ENCODE measurements around the gene HES5.
A peak's percentile ranks its signal among the peaks of the same experiment; 100 is the strongest.

The HES5 gene

GRCh38 chr1:2513939-2514652, 16.0 kb downstream of the HES5 start:
- no peak for DNase-seq

- no peak for DNase-seq
Observed at GRCh38 chr1:2512862-2513421, 17.1 kb downstream of the HES5 start.

GRCh38 chr1:2510366-2511155, 19.5 kb downstream of the HES5 start:
- no peak for DNase-seq

GRCh38 chr1:2509589-2509988, 20.5 kb downstream of the HES5 start:
- no peak for DNase-seq

DNA sequence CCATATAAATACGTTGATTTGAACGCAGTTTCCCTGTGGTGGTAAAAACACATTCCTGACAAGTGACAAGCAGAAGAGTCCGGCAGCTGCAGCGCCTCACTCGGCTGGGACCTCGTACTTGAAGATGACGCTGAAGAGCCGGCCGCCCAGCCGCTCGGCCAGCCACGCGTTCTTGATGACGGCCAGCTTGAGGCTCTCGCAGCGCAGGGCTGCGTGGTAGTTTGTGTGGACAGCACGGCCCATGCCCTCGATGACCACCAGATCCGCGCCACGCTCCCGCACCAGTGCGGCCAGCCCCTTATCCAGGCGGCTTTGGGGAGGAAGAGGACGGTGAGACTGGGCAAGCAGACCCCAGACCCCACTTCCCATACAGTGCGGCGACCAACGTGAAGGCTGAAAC, 21.3 kb downstream of the HES5 start:
- DNase-seq: no peak

DNA sequence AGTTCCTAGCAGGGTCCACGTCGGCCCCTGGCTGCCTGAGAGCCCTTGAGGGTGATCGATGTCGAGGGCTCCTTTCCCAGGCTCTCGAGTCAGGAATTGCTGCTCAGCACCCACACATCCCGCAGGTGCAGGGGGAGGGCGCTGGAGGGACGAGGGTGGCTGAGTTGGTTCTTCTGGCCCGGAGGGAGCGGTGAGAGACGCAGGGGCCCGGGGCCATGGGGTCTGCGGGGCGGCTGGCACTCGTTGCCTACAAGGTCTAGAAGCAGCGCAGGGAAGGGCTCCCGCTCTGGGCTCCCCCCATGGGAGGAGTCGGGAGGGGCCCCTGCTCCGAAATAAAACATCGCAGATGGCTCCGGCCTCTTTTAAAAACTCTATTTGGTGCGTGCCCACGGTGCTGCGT, 21.9 kb downstream of the HES5 start:
- DNase-seq: no peak

DNA sequence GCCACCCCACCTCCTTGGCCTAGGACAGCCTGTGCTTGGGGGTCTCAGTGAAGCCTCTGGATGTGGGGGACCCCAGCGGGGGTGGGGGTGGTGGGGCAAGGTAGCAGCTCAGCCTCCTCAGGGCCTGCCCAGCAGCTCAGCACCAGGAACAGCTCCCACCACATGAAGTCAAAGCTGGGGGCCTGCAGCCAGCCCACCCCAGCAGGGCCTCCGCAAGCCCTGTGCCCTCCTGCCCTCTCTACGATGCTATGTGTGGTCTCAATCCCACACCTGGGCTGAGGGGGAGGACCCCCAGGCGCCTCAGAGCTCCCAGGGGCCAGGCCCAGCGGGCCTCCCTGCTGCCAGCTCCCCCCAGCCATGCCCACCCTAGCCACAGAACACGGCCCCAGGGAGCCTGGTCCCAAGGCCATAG, 22.3 kb downstream of the HES5 start:
- no peak for DNase-seq

DNA sequence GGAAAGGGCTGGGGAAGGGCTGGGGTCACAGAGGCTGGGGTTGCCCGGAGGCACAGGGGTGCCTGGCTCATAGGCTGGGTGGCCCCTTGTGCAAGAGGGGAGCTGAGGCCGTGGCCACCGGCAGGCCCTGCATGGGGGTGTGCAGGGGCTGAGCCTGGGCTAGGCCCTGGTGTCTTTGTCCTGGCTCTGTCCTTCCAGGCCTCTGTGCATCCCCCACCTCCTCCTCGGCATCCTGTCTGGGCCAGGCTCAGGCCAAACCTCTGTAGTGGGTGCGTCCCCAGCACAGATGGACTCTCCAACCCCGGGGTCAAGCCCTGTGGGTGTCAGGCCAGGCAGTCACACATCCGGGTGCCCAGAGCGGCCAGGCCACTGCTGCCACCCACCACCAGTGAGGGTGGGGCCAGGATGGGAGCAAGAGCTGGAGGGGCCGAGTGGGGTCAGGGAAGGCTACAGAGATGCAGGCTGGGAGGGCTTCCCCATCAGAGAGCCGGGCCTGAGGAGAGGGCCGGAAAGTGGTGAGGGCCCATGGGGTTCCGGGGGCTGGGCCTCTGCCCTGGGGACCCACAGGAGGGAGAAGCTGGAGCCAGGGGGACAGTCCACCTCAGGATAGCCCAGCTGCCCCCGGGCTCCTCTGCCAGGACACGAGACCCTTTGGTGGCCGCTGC, 23.0 kb downstream of the HES5 start:
- DNase-seq: no peak

- no peak for DNase-seq
Observed at GRCh38 chr1:2506007-2506860, 23.8 kb downstream of the HES5 start.

GRCh38 chr1:2505461-2505994, 24.5 kb downstream of the HES5 start:
- no peak for DNase-seq

DNA sequence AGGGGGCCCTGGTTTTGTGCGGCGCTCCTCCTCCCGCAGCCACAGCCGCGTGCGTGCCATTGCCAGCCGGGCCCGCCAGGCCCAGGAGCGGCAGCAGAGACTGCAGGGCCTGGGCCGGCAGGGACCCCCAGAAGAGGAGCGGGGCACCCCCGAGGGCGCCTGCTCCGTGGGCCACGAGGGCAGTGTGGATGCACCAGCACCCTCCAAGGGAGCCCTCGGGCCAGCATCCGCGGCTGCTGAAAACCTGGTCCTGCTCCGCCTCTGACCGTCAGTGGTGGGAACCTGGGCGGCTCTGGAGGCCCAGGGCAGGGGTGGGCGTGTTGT, 25.2 kb downstream of the HES5 start:
- DNase-seq: no peak

- no peak for DNase-seq
Observed at GRCh38 chr1:2504225-2504948, 25.7 kb downstream of the HES5 start.

- DNase-seq: no peak
Observed at GRCh38 chr1:2503554-2504224, 26.4 kb downstream of the HES5 start.

DNA sequence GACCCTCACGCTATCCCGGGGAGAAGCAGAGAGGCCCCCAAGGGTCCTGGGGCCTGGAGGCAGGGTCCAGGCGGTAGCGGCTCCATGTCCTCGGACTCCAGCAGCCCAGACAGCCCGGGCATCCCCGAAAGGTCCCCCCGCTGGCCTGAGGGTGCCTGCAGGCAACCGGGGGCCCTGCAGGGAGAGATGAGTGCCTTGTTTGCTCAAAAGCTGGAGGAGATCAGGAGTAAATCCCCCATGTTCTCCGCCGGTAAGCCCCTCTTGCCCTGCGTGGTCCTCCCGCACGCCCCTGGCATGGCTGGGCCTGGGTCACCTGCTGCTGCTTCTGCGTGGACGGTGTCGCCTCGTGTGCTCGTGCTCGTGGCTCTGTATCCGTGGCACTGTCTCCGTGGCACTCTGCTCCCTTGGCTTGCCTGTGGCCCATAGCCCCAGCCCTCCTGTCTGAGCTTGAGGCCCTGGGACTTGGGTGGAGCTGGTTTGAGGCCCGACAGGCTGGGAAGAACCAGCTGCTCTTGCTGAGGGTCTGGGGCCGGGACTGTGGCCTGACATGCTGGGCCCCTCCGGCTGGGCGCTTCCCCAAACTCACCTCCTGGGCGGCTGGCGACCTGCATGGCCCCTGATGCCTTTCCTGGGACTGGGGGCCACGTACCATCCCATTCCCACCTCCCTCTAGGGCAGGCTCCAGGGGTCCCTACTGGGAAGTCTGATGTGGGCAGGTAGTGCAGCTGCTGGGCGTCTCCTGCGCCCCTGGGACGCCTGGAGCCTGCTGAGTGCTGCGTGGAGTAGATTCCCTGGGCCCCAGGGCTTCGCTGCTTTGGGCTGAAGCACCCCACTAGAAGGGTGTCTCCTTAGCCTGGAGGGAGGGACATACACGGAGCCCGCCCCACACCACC, 27.2 kb downstream of the HES5 start:
- DNase-seq: no peak

GRCh38 chr1:2502210-2502609, 27.9 kb downstream of the HES5 start:
- no peak for DNase-seq

- no peak for DNase-seq
Observed at GRCh38 chr1:2501820-2502119, 28.3 kb downstream of the HES5 start.

DNA sequence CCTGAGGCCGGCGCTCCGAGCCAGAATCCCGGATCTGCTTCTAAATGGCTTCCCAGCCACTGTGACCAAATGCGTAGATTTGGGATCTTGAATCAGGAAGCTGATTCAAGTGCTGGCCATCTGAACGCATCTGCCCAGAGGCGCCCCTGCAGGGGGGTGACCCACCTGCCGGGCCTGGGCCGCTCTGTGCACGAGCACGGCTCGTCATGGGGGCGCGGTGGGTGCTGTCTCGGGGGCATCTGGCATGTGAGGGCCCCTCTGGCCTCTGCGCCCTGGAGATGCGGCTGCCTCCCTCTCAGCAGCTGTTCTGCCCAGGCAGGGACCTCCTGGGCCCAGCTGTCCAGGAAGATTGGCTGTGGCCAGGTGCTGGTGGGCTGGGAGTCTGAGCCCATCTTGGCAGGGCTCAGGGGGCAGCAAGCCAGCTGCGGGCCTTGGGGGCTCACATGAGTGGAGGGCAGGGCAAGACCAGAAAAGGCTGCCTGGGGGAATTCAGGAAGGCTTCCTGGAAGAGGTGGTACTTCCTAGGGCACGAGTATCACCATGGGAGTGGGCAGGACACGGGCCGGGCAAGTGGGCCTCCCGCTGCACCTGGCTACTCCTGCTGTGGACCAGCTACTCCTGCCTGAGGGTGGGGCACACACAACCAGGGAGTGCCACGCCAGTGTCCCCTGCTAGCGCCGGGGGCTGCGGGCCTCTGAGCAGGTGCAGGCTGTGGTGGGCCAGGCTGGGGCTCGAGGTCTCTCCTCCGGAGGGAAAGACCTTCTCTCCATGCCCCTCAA, 28.8 kb downstream of the HES5 start:
- no peak for DNase-seq

GRCh38 chr1:2499986-2500596, 30.0 kb downstream of the HES5 start:
- DNase-seq: peak; percentile 17 to 24

DNA sequence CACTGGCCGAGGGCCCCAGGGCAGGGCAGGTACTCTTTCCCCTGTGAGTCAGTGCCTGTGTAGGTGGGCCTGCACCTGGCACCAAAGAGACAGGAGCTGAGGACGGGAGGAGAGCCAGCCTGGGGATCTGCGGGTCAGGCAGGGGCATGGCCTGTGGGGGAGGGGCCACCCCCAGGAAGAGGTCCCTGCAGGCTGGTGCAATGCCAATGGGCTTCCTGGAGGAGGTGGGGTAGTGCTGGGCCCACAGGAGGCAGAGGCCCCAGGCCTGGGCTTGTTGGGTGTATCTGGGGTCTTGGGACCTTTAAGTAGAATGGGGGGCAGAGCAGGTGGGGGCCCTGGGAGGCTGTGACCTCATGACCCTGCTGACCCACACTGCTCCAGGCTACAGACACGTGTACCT, 30.8 kb downstream of the HES5 start:
- no peak for DNase-seq
